OCI-LY3 (cell line): ENCODE data around the gene FMO2.

ENCODE experiments used
- H2AFZ ChIP-seq: fragments of 200-600, 300-600 bp; shearing (Covaris generic); 2 replicates; pipeline ENCODE4 v1.6.0; 2014; ENCODE audit warnings: antibody characterized with exemption, low read depth, low read length
- H3K27ac ChIP-seq: fragments of 200-600, 300-600 bp; sonication (generic); 2 replicates; pipeline ENCODE4 v1.5.1; 2014; ENCODE audit warnings: mild to moderate bottlenecking, low read length, moderate library complexity, mixed read lengths
- H3K27me3 ChIP-seq: fragments of 200-600, 300-600 bp; sonication (generic); 2 replicates; pipeline ENCODE4 v1.6.1; 2014; ENCODE audit warnings: low read depth, low read length, mixed read lengths
- H3K36me3 ChIP-seq: fragments of 200-600, 300-600 bp; sonication (generic); replicated peaks from 2 replicates; pipeline ENCODE3; 2014; ENCODE audit warnings: low read depth, low read length, mixed read lengths
- H3K4me1 ChIP-seq: fragments of 300-600, 200-600 bp; sonication (generic); 2 replicates; pipeline ENCODE4 v1.6.1; 2014; ENCODE audit warnings: low read length, mixed read lengths
- H3K4me2 ChIP-seq: fragments of 200-600, 300-600 bp; sonication (generic); 2 replicates; pipeline ENCODE4 v1.6.1; 2014; ENCODE audit warnings: low read length, mixed read lengths
- H3K4me3 ChIP-seq: fragments of 300-600, 200-600 bp; sonication (generic); 2 replicates; pipeline ENCODE4 v1.5.1; 2014; ENCODE audit warnings: antibody characterized with exemption, mild to moderate bottlenecking, low read length, moderate library complexity
- H3K79me2 ChIP-seq: fragments of 300-600, 200-600 bp; shearing (Covaris generic); 2 replicates; pipeline ENCODE4 v1.6.1; 2014; ENCODE audit warnings: mild to moderate bottlenecking, low read length, mixed read lengths
- H3K9ac ChIP-seq: fragments of 300-600, 200-600 bp; shearing (Covaris generic); 2 replicates; pipeline ENCODE4 v1.6.0; 2014; ENCODE audit warnings: mild to moderate bottlenecking, low read length, moderate library complexity
- H3K9me3 ChIP-seq: fragments of 200-600, 300-600 bp; shearing (Covaris generic); 2 replicates; pipeline ENCODE4 v1.6.1; 2014; ENCODE audit warnings: low read length, mixed read lengths; ENCODE audit not compliant: insufficient read depth
- H4K20me1 ChIP-seq: fragments of 200-600, 300-600 bp; sonication (generic); 2 replicates; pipeline ENCODE4 v1.6.1; 2016; ENCODE audit warnings: low read length, mixed read lengths; ENCODE audit not compliant: insufficient read depth
- CTCF ChIP-seq: fragments of 200-600, 300-600 bp; sonication (generic); IDR thresholded peaks from 2 replicates; pipeline ENCODE4 v1.5.1; 2014; ENCODE audit warnings: antibody characterized with exemption, low read length, low read depth
- EZH2phosphoT487 ChIP-seq: fragments of 200-600 bp; shearing (Covaris generic); IDR thresholded peaks from 2 replicates; pipeline ENCODE4 v1.6.1; 2018; ENCODE audit warnings: antibody characterized with exemption, mixed run types, low read depth

The FMO2 gene

GRCh38 chr1:171140401-171140800, 44.7 kb upstream of the FMO2 start:
- H2AFZ ChIP-seq, result no peak overlapping the region
- H3K4me2 ChIP-seq, result no peak overlapping the region
- H3K79me2 ChIP-seq, result no peaks in the 10 kb centered on the region
- H3K9ac ChIP-seq, result no peak overlapping the region
- no peak overlapping the region for H3K27ac ChIP-seq
- no peaks in the 10 kb centered on the region for H3K9me3 ChIP-seq
- no peaks in the 10 kb centered on the region; the same call in 1 of the 2 replicates for H4K20me1 ChIP-seq
- no peaks in the 10 kb centered on the region for H3K27me3 ChIP-seq
- H3K36me3 ChIP-seq, result no peaks in the 10 kb centered on the region
- no peak for TF ChIP-seq EZH2phosphoT487
- TF ChIP-seq CTCF, result no peak
- peaks cover 5% of the 10 kb centered on the region; the same call in 1 of the 2 replicates for H3K4me1 ChIP-seq
- H3K4me3 ChIP-seq, result no peak overlapping the region

GRCh38 chr1:171140956-171141687, 44.0 kb upstream of the FMO2 start:
- Histone ChIP-seq H3K36me3 (no peaks in the 10 kb centered on the region), H3K4me3 (no peak overlapping the region), H3K79me2 (no peaks in the 10 kb centered on the region), H3K4me1 (peaks cover 5% of the 10 kb centered on the region; the same call in 1 of the 2 replicates), H3K9me3 (no peaks in the 10 kb centered on the region), H2AFZ (no peak overlapping the region), H3K4me2 (no peak overlapping the region), H4K20me1 (no peaks in the 10 kb centered on the region; the same call in 1 of the 2 replicates), H3K27me3 (no peaks in the 10 kb centered on the region), H3K27ac (no peak overlapping the region), H3K9ac (no peak overlapping the region)
- no peak for TF ChIP-seq EZH2phosphoT487
- no peak for TF ChIP-seq CTCF

- H3K9ac ChIP-seq, result no peak overlapping the region
Measured at GRCh38 chr1:171141688-171142415, 43.2 kb upstream of the FMO2 start.

More at GRCh38 chr1:171141688-171142415, 43.2 kb upstream of the FMO2 start:
- Histone ChIP-seq H3K4me2 (no peak overlapping the region), H3K79me2 (no peaks in the 10 kb centered on the region), H3K27me3 (no peaks in the 10 kb centered on the region), H4K20me1 (no peaks in the 10 kb centered on the region; the same call in 1 of the 2 replicates), H3K27ac (no peak overlapping the region), H2AFZ (no peak overlapping the region), H3K36me3 (no peaks in the 10 kb centered on the region), H3K9me3 (no peaks in the 10 kb centered on the region), H3K4me3 (no peak overlapping the region), H3K4me1 (peaks cover 5% of the 10 kb centered on the region; the same call in 1 of the 2 replicates)
- TF ChIP-seq CTCF, result 0 out of 2 replicates have a peak, but pooled peaks have one; percentile 7
- no peak for TF ChIP-seq EZH2phosphoT487
